ENCODE results near the gene MUC5B.
"Not testable (repeated sequence)": the region's sequence is repeated elsewhere in the genome, so short reads cannot be mapped to it uniquely, and the experiment has no call there.

The MUC5B gene

GRCh38 chr11:1203505-1204271 lies 19.2 kb upstream of the MUC5B start:
- Mint-ChIP-seq H3K36me3 (no peaks in the 10 kb centered on the region), H3K9me3 (no peaks in the 10 kb centered on the region), H3K4me3 (no peak overlapping the region), H3K4me1 (no peaks in the 10 kb centered on the region), H3K27ac (no peak overlapping the region), H3K27me3 (peaks cover 0 to 18% of the 10 kb centered on the region in 2 donors)
- no peak for DNase-seq
- no peak for ATAC-seq (replicated peaks)

- Mint-ChIP-seq H3K27me3 (peaks cover 6 to 24% of the 10 kb centered on the region in 2 donors), H3K9me3 (peaks cover 2 to 5% of the 10 kb centered on the region in 2 donors), H3K4me3 (no peak overlapping the region), H3K27ac (no peak overlapping the region), H3K4me1 (no peaks in the 10 kb centered on the region), H3K36me3 (no peaks in the 10 kb centered on the region)
- ATAC-seq (replicated peaks), result no peak
- no peak for DNase-seq
Measured at GRCh38 chr11:1204381-1205101, 18.3 kb upstream of the MUC5B start.

- H3K36me3 Mint-ChIP-seq, result no peaks in the 10 kb centered on the region
- H3K4me1 Mint-ChIP-seq, result no peaks in the 10 kb centered on the region
- no peak overlapping the region for H3K27ac Mint-ChIP-seq
- DNase-seq (no peak), ATAC-seq (replicated peaks) (no peak)
- H3K27me3 Mint-ChIP-seq, result peaks cover 7 to 23% of the 10 kb centered on the region in 2 donors
- peaks cover 7% of the 10 kb centered on the region in 2 donors for H3K9me3 Mint-ChIP-seq
- H3K4me3 Mint-ChIP-seq, result no peak overlapping the region
Measured at GRCh38 chr11:1205121-1205986, 17.5 kb upstream of the MUC5B start.

- no peak overlapping the region for H3K27ac Mint-ChIP-seq
- H3K9me3 Mint-ChIP-seq, result peaks cover 7 to 10% of the 10 kb centered on the region in 2 donors
- H3K27me3 Mint-ChIP-seq, result peaks cover 7 to 23% of the 10 kb centered on the region in 2 donors
- ATAC-seq (replicated peaks) (no peak), DNase-seq (no peak)
- no peaks in the 10 kb centered on the region for H3K4me1 Mint-ChIP-seq
- H3K4me3 Mint-ChIP-seq, result no peak overlapping the region
- H3K36me3 Mint-ChIP-seq, result no peaks in the 10 kb centered on the region
Measured at GRCh38 chr11:1205987-1206331, 16.9 kb upstream of the MUC5B start.

- Mint-ChIP-seq H3K4me1 (no peaks in the 10 kb centered on the region), H3K9me3 (peaks cover 11 to 17% of the 10 kb centered on the region in 2 donors), H3K27me3 (peaks cover 7 to 29% of the 10 kb centered on the region in 2 donors), H3K36me3 (peaks cover 0 to 3% of the 10 kb centered on the region in 2 donors), H3K27ac (no peak overlapping the region), H3K4me3 (no peak overlapping the region)
- DNase-seq, result no peak
- ATAC-seq (replicated peaks), result no peak
Measured at GRCh38 chr11:1206391-1207271, 16.2 kb upstream of the MUC5B start.

- Mint-ChIP-seq H3K27ac (no peak overlapping the region), H3K27me3 (peaks cover 7 to 31% of the 10 kb centered on the region in 2 donors), H3K9me3 (peaks cover 17 to 21% of the 10 kb centered on the region in 2 donors), H3K4me3 (no peak overlapping the region), H3K36me3 (peaks cover 0 to 5% of the 10 kb centered on the region in 2 donors), H3K4me1 (no peaks in the 10 kb centered on the region)
- DNase-seq (no peak), ATAC-seq (replicated peaks) (no peak)
Measured at GRCh38 chr11:1207401-1208143, 15.3 kb upstream of the MUC5B start.

- peaks cover 7 to 31% of the 10 kb centered on the region in 2 donors for H3K27me3 Mint-ChIP-seq
- peaks cover 19 to 22% of the 10 kb centered on the region in 2 donors for H3K9me3 Mint-ChIP-seq
- H3K27ac Mint-ChIP-seq, result no peak overlapping the region
- peaks cover 0 to 5% of the 10 kb centered on the region in 2 donors for H3K36me3 Mint-ChIP-seq
- DNase-seq (no peak), ATAC-seq (replicated peaks) (no peak)
- no peak overlapping the region for H3K4me3 Mint-ChIP-seq
- H3K4me1 Mint-ChIP-seq, result no peaks in the 10 kb centered on the region
Measured at GRCh38 chr11:1208144-1208393, 14.8 kb upstream of the MUC5B start.

GRCh38 chr11:1208394-1209261 lies 14.2 kb upstream of the MUC5B start:
- DNase-seq (no peak), ATAC-seq (replicated peaks) (no peak)
- peaks cover 25% of the 10 kb centered on the region in 2 donors for H3K9me3 Mint-ChIP-seq
- H3K27me3 Mint-ChIP-seq, result peaks cover 7 to 31% of the 10 kb centered on the region in 2 donors
- H3K36me3 Mint-ChIP-seq, result peaks cover 0 to 5% of the 10 kb centered on the region in 2 donors
- H3K4me1 Mint-ChIP-seq, result no peaks in the 10 kb centered on the region
- no peak overlapping the region for H3K4me3 Mint-ChIP-seq
- H3K27ac Mint-ChIP-seq, result no peak overlapping the region

- peaks cover 0 to 5% of the 10 kb centered on the region in 2 donors for H3K36me3 Mint-ChIP-seq
- H3K4me3 Mint-ChIP-seq, result no peak overlapping the region
- no peak overlapping the region for H3K27ac Mint-ChIP-seq
- peaks cover 7 to 35% of the 10 kb centered on the region in 2 donors for H3K27me3 Mint-ChIP-seq
- H3K9me3 Mint-ChIP-seq, result peaks cover 30 to 31% of the 10 kb centered on the region in 2 donors
- ATAC-seq (replicated peaks) (no peak), DNase-seq (no peak)
- H3K4me1 Mint-ChIP-seq, result no peaks in the 10 kb centered on the region
Measured at GRCh38 chr11:1209371-1210057, 13.4 kb upstream of the MUC5B start.

- DNase-seq, result no peak
- H3K9me3 Mint-ChIP-seq, result peaks cover 33 to 38% of the 10 kb centered on the region in 2 donors
- no peaks in the 10 kb centered on the region for H3K4me1 Mint-ChIP-seq
- no peak overlapping the region for H3K27ac Mint-ChIP-seq
- ATAC-seq (replicated peaks), result no peak
- H3K27me3 Mint-ChIP-seq, result peaks cover 7 to 27% of the 10 kb centered on the region in 2 donors
- H3K36me3 Mint-ChIP-seq, result peaks cover 0 to 5% of the 10 kb centered on the region in 2 donors
- no peak overlapping the region for H3K4me3 Mint-ChIP-seq
Measured at GRCh38 chr11:1211838-1212237, 11.0 kb upstream of the MUC5B start.

- not testable (repeated sequence) for H3K27ac Mint-ChIP-seq; DNase-seq; ATAC-seq (replicated peaks); H3K4me3 Mint-ChIP-seq; H3K4me1 Mint-ChIP-seq; H3K36me3 Mint-ChIP-seq
- H3K9me3 Mint-ChIP-seq, result peaks cover 29 to 31% of the 10 kb centered on the region in 2 donors
- peaks cover 4 to 26% of the 10 kb centered on the region in 2 donors for H3K27me3 Mint-ChIP-seq
Measured at GRCh38 chr11:1215826-1216225, 7.0 kb upstream of the MUC5B start.

- DNase-seq, result no peak
- H3K27me3 Mint-ChIP-seq, result peaks cover 11 to 30% of the 10 kb centered on the region in 2 donors
- H3K36me3 Mint-ChIP-seq, result peaks cover 0 to 3% of the 10 kb centered on the region in 2 donors
- ATAC-seq (replicated peaks), result no peak
- no peak overlapping the region for H3K4me3 Mint-ChIP-seq
- peaks cover 19 to 26% of the 10 kb centered on the region in 2 donors for H3K9me3 Mint-ChIP-seq
- no peaks in the 10 kb centered on the region for H3K4me1 Mint-ChIP-seq
- no peak overlapping the region for H3K27ac Mint-ChIP-seq
Measured at GRCh38 chr11:1217151-1217550, 5.7 kb upstream of the MUC5B start.

Data from stimulated activated naive B cell treated with anti-CD40 and anti-IgM and Interleukin-4, amounts not matched to agents 10 μg/mL and 1 μg/mL and 100 μg/mL, for 72 hours (primary cell).